ENCODE data around the gene ALDH3A1.

ALDH3A1 gene

GRCh38 chr17:19759568-19760549, 11.8 kb upstream of the ALDH3A1 start:
- DNase-seq (ENCODE audit: low spot score): no peak

- DNase-seq (ENCODE audit: low spot score): no peak
These were observed 9.6 kb upstream of the ALDH3A1 start for GRCh38 chr17:19757536-19758180.

- no peak for DNase-seq (ENCODE audit: low spot score)
These were observed 8.4 kb upstream of the ALDH3A1 start for GRCh38 chr17:19756546-19756945.

GRCh38 chr17:19755821-19756510, 7.9 kb upstream of the ALDH3A1 start:
- DNase-seq (ENCODE audit: low spot score): no peak

GRCh38 chr17:19755392-19755791, 7.3 kb upstream of the ALDH3A1 start:
- DNase-seq (ENCODE audit: low spot score): no peak

DNA sequence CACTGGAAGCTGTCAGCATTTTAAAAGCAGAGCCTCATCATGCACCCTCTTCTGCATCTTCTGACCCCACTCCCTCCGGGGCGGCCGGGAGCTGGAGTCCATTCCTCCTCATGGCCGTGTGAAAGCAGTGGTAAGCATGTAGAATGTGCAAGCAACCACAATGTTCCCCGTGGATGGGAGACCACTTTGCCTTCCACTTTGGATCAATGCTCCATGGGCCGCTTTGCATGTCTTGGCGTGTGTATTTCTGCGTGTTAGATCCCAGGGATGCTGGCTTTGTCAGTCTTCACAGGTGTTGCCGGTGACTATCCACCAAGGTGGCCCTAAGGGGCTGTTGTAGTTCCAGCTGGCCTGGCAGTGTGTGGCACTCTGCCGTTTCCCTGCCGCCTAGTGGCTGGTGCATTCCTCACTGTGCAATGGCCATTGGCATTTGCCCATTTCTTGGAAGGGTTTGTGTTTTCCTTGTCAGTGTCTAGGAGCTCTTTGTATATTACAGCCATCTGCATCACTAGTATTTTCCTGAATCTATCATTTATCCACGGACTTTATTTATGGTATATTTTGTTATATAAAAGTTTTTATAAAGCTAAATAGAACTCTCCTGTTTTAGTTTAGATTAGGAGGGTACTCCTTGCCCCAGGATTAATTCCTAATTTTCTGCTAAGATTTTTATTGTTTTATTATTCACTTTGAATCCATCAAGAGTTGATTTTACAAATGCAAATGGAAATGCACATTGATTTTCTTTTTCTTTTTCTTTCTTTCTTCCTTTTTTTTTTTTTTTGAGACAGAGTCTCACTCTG, 5.8 kb upstream of the ALDH3A1 start:
- no peak for DNase-seq (ENCODE audit: low spot score)

- DNase-seq (ENCODE audit: low spot score): no peak
These were observed 5.0 kb upstream of the ALDH3A1 start for GRCh38 chr17:19753051-19753509.

GRCh38 chr17:19752216-19753050, 4.3 kb upstream of the ALDH3A1 start:
- DNase-seq (ENCODE audit: low spot score): no peak

- DNase-seq (ENCODE audit: low spot score): no peak
These were observed 2.7 kb upstream of the ALDH3A1 start for GRCh38 chr17:19750835-19751234.

GRCh38 chr17:19750020-19750572, 2.0 kb upstream of the ALDH3A1 start:
- no peak for DNase-seq (ENCODE audit: low spot score)

GRCh38 chr17:19748807-19749193, 702 bp upstream of the ALDH3A1 start:
- no peak for DNase-seq (ENCODE audit: low spot score)

- DNase-seq (ENCODE audit: low spot score): no peak
These were observed 859 bp downstream of the ALDH3A1 start for GRCh38 chr17:19747159-19747719.

DNA sequence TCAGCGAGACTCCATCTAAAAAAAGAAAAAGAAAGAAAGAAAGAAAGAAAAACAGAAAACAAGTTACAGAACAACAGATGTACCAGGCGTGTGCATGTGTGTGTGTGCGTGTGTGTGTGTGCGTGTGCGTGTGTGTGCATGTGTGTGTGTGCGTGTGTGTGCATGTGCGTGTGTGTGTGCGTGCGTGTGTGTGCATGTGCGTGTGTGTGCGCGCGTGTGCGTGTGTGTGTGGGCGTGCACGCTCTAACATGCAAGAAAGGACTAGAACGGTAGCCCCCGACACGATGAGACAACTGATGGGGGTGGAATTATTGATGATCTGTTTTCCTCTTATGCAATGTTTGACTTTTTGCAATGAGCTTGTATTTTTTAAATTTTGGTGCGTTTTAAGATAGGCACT, 1.6 kb downstream of the ALDH3A1 start:
- DNase-seq (ENCODE audit: low spot score): no peak

DNA sequence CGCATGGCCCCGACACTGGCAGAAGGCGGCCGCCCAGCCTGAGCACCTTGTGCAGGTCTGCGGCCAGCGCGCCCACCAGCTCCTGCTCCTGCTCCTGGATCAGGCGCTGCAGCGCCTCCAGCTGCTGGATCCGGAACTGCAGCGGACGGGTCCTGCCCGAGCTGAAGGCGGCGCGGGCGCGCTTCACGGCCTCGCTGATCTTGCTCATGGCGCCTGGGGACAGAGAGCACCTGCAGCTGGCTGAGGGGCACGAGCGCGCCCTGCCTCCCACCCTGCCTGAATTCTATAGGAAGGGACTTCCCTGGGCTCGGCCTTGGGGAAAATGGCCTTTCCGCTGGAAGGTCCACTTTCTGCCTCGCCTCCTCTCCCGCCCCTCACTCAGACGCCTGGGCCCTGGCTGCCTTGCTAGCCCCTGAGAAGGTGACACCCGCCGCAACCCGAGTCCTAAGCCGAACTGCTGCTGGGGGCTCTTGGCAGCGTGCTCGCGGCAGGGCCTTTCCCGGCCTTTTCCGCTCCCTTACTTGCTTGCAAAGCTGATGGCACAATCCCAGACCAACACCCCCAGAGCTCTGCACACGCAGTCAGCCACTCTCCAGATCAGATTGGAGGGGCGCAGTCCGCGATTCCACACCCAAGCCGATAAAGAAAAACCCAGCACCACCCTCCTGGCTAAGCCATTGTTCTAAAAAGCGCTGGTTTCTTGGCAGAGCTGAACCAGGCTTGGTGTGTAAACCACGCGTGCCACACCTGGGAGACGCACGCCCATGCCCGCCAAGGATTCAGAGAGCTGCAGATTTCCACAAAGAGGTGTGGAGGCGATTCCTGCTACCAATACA, 3.0 kb downstream of the ALDH3A1 start:
- DNase-seq (ENCODE audit: low spot score): no peak

GRCh38 chr17:19744492-19744891, 3.6 kb downstream of the ALDH3A1 start:
- DNase-seq (ENCODE audit: low spot score): no peak

DNA sequence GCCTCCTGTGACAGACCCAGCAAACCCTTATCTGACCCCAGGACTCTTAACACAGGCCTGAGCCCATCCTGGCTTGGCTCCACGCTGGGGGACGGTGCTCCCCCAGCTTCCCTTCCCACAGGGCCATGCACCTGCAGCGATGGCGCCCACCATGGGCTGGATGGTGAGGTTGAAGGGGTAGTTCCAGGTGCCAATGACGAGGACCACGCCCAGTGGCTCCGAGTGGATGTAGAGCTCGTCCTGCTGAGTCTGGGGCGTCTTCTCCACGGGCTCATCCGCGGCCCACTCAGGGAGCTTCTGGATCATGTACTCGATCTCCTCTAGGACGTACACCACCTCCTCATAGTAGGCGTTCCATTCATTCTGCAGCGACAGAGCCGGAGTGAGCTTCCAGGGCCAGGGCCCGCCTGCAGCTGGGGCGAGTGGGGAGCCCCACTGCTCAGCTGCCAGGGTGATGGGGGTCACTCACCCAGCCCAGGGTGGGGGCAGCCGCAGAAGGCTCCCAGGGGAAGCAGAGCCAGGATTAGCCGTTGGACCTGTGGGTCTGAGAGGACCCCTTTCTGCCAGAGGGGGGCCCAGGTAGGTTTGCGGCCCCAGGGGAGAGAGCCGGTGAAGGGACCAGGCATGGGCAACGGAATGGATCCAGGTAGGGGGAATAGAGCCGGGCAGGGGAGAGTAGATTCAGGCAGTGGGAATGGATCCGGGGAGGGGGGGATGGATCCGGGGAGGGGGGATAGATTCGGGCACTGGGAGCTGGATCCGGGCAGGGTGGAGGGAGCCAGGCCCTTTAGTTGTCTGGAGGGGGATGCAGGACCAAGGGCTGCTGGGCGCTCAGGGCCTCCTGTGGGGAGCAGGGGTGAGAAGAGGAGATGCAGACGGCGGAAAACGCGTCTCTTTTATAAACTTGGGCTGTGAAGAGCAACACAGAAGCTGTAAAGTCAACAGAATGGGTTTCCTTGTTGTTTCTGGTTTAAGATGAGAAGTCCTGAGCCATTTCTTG, 4.7 kb downstream of the ALDH3A1 start:
- DNase-seq (ENCODE audit: low spot score): no peak

DNA sequence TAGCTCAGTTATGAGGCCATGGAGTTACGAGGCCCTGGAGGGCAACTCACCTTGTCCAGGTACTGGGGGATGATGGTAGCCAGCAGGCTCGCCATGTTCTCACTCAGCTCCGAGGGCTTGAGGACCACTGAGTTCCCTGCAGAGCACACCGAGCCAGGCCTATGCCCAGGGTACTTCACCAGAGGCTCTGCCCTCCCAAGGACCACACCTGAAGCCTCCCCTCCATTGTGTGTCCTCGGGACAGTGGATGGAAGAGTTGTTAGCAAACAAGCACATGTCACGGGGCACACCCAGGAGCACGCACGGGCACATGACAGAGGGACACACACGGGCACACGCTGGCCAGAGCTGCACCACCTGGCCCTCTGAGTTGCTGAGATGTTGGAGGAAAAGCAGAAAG, 5.6 kb downstream of the ALDH3A1 start:
- no peak for DNase-seq (ENCODE audit: low spot score)

DNA sequence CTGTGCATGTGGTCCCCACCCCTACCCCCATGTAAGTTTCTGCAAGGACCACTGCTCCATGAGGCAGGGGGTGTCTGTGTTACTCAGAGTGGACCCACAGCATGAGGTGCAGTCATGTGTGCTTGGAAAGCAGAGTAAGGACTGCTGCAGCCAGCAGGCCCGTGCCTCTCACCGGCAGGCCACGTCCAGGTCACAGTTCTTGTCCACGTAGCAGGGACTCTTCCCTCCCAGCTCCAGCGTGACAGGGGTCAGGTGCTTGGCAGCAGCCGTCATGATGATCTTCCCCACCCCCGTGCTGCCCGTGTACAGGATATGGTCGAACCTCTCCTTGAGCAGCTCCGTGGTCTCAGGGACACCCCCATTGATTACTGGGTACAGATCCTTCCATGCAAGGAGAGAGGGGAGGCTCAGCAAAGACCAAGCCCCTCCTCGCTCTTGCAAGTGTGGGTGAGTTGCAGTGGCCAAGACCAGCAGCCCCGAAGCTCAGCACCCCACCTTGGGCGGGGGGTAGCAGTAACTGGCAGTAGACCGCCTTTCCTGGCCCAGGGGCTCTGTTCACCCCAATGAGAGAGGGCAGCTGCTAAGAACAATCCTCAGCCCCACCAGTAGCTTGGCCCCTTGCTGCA, 6.2 kb downstream of the ALDH3A1 start:
- no peak for DNase-seq (ENCODE audit: low spot score)

Measured in NAMALWA (cell line).